Effector memory CD8-positive, alpha-beta T cell (primary cell): ENCODE measurements around the gene YTHDF1.

Experiments
- ATAC-seq: fragments of 150-1000 bp; cut with Tn5 transposase; replicated peaks from 2 replicates; pipeline ENCODE4 v1.10.0; 2021; ENCODE audit warnings: mild to moderate bottlenecking, moderate library complexity
- DNase-seq, 3 experiments: peaks; one replicate each; pipeline ENCODE4 v3.0.0; 2021
- H3K27ac Mint-ChIP-seq, 2 donors: one replicate each; pipeline ENCODE4 v1.8.0; 2022; ENCODE audit warnings: mild to moderate bottlenecking in 2 of 2, mixed read lengths in 2 of 2, moderate library complexity in 2 of 2
- H3K27me3 Mint-ChIP-seq, 2 donors: one replicate each; pipeline ENCODE4 v1.8.0; 2022; ENCODE audit warnings: mixed read lengths in 2 of 2
- H3K36me3 Mint-ChIP-seq: one replicate; pipeline ENCODE4 v1.8.0; 2022; ENCODE audit warnings: mild to moderate bottlenecking, moderate library complexity, mixed read lengths; ENCODE audit not compliant: insufficient read depth
- H3K4me1 Mint-ChIP-seq, 2 donors: one replicate each; pipeline ENCODE4 v1.8.0; 2022; ENCODE audit warnings: low read depth in 2 of 2, mixed read lengths in 2 of 2
- H3K4me3 Mint-ChIP-seq, 2 donors: one replicate each; pipeline ENCODE4 v1.8.0; 2022; ENCODE audit warnings: mild to moderate bottlenecking in 2 of 2, mixed read lengths in 2 of 2, moderate library complexity in 2 of 2
- H3K9me3 Mint-ChIP-seq, 2 donors: one replicate each; pipeline ENCODE4 v1.8.0; 2022; ENCODE audit warnings: mixed read lengths in 2 of 2

Gene YTHDF1

DNA sequence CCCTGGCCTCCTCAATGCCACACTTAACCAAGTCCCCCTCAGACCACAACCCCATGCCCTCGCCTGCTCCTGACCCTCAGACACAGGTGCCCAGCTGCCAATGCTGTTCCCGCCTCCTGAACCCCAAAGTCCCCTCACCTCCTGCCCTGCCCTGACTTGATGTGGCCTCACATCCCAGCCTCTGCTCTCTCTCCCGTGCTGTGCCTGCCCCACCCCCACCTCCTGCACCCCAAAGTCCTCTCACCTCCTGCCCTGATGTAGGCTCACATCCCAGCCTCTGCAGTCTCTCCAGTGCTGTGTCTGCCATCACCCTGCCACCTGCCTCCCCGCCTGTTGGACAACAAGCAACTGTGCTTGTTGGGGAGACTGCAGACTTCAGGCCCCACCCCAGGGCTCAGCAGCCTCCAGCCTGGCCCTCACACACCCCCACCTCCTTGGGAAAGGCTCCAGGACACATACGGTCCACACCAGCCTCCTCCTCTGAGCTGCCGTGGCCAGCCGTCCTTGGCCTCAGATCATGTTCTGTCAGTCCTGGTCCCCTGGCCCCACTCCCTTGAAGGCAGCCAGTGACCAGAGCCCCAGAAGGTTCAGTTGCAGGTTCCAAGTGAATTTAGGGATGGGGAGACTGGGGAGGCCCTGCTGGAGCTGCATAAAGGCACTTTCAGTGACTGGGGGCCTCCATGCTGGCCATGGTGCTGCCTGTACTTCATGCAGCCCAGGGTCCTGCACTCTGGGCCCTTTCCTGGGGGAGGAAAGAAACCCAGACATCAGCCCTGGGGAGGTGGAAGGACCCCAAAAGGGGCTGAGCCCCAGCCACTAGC is 28.4 kb downstream of the YTHDF1 start:
- no peak for ATAC-seq
- DNase-seq, result no peak
- Mint-ChIP-seq H3K9me3 (no peaks in the 10 kb centered on the region), H3K27me3 (peaks cover under 1 to 5% of the 10 kb centered on the region in 2 donors), H3K27ac (peak overlapping the region in 1 of 2 donors; percentile 6), H3K4me1 (no peaks in the 10 kb centered on the region), H3K36me3 (no peaks in the 10 kb centered on the region), H3K4me3 (no peak overlapping the region)

DNA sequence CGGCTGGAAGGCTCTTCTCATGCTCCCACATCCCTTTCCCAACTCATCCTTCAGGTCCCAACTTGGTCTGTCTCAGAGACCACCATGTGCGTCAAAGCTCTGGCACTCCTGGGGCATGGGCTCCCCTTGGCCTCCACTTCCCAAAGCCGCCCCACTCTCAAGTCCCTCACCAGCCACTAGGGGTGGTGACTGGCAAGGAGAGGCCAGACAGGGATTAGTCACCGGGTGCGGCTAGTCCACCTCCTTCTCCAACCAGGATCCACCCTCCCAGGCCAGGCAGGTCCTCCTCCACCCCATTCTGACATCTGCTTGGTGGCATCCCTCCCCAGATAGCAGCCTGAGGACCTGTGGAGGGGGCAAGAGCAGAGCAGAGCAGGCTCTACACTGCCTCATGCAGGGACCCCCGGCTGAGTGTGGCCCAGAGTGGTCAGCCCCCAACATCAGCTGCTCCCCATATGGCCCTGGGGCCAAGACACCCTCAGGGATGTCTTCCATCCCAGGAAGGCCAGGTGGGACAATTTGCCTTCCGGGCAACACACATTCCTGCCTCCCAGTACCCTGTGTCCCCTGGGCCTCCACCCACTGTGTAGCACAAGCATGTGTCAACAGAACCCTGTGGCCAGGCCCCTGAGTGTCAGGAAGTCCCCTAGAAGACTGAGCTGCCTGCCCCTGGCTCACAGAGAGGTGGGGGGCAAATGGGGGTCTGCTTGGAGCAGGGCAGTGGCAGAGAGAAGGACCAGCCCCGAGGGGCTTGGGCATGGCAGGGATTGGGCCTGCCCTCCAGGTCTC is 29.2 kb downstream of the YTHDF1 start:
- no peaks in the 10 kb centered on the region for H3K9me3 Mint-ChIP-seq
- ATAC-seq, result no peak
- peaks cover 8 to 14% of the 10 kb centered on the region in 2 donors for H3K27me3 Mint-ChIP-seq
- no peak for DNase-seq
- no peaks in the 10 kb centered on the region for H3K4me1 Mint-ChIP-seq
- H3K27ac Mint-ChIP-seq, result no peak overlapping the region
- H3K4me3 Mint-ChIP-seq, result no peak overlapping the region
- H3K36me3 Mint-ChIP-seq, result no peaks in the 10 kb centered on the region

DNA sequence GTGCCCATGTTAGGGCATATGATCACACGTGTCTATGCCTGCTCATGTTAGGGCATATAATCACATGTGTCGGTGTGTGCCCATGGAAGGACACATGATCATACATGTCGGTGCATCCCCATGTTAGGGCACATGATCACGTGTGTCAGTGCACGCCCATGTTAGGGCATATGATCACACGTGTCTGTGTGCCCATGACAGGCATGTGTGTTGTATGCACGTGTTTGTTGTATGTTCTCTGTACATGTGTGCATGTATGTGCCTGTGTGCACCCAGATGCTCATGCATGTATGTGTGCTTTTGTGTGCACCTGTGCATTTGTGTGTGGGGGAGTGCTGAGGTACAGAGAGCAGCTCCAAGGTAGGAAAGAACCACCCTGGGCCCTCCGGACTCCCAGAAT is 29.8 kb downstream of the YTHDF1 start:
- Mint-ChIP-seq H3K4me3 (no peak overlapping the region), H3K27ac (no peak overlapping the region), H3K27me3 (peaks cover 11 to 20% of the 10 kb centered on the region in 2 donors)

DNA sequence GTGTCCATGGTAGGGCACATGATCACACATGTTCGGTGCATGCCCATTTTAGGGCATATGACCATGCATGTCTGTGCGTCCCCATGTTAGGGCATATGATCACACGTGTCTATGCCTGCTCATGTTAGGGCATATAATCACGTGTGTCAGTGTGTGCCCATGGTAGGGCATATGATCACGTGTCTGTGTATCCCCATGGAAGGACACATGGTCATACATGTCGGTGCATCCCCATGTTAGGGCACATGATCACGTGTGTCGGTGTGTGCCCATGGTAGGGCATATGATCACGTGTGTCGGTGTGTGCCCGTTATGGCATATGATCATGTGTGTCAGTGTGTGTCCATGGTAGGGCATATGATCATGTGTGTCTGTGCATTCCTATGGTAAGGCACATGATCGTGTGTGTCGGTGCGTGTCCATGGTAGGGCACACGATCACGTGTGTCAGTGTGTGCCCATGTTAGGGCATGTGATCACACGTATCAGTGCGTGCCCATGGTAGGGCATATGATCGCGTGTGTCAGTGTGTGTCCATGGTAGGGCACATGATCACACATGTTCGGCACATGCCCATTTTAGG is 30.6 kb downstream of the YTHDF1 start:
- no peak overlapping the region for H3K27ac Mint-ChIP-seq
- no peak overlapping the region for H3K4me3 Mint-ChIP-seq
- no peak for DNase-seq
- peaks cover 18 to 28% of the 10 kb centered on the region in 2 donors for H3K27me3 Mint-ChIP-seq
- peaks cover 0 to 2% of the 10 kb centered on the region in 2 donors for H3K4me1 Mint-ChIP-seq
- H3K9me3 Mint-ChIP-seq, result no peaks in the 10 kb centered on the region
- no peaks in the 10 kb centered on the region for H3K36me3 Mint-ChIP-seq
- ATAC-seq, result no peak

More for the DNA sequence above, 29.8 kb downstream of the YTHDF1 start:
- ATAC-seq (no peak), DNase-seq (no peak)
- H3K4me1 Mint-ChIP-seq, result no peaks in the 10 kb centered on the region
- no peaks in the 10 kb centered on the region for H3K36me3 Mint-ChIP-seq
- no peaks in the 10 kb centered on the region for H3K9me3 Mint-ChIP-seq

DNA sequence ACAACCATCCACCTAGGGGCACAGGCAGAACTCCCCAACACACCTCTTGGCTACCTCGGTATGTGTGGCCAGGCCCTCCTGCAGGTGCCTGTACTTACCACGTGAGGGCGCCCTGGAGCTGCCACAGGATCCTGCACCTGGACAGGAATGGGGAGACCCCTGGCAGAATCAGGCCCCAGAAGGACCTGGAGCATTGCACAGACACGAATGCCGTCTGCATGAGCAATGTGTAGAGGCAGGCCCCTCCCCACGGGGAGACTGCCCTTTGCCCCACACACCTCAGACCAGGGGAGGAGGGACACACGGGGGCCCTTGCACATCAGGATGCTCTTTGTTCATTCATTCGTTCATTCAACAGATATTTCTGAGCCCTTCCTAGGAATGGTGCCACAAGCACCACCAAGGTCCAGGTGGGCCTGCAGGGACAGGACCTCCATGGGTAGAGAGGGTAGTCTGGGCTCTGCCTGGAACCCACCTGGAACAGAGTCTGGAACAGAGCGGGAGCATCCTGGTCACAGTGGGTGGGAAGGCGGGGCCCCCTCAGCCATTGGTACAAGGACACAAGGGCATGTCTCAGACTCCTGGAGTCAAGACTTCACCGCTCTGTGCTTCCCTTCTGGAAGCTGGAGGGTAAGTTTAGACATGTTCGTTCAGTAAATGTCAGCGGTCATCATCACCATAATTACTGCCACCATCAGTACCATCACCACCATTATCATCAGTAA is 32.3 kb downstream of the YTHDF1 start:
- H3K4me3 Mint-ChIP-seq, result no peak overlapping the region
- no peak overlapping the region for H3K27ac Mint-ChIP-seq
- peaks cover 18 to 39% of the 10 kb centered on the region in 2 donors for H3K27me3 Mint-ChIP-seq
- H3K36me3 Mint-ChIP-seq, result peaks cover 5% of the 10 kb centered on the region
- no peaks in the 10 kb centered on the region for H3K9me3 Mint-ChIP-seq
- peak; percentile 23 to 50 (median 49) for DNase-seq
- peak; percentile 36 for ATAC-seq
- H3K4me1 Mint-ChIP-seq, result peaks cover 0 to 8% of the 10 kb centered on the region in 2 donors

DNA sequence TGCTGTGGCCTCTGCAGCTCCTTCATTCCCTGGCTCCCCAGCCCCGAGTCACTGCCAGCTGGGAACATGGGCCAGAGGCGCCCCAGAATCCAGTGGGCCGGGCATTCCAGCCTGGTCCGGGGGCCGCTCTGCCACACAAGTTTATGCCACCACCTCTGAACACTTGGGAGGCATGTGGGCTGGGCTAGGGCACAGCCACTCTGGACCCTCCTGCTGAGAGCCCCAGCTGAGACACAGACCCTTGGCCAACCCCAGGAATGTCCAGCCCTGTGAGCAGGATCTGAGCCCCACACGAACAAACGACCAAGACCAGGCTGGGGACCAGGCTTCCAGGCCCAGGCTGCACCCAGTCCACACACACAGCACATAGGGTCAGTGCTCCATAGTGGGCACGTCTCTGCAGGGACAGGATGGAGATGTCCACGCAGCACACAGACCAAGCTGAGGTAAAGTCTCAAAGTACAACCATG is 33.0 kb downstream of the YTHDF1 start:
- H3K36me3 Mint-ChIP-seq, result peaks cover 5% of the 10 kb centered on the region
- peaks cover 0 to 8% of the 10 kb centered on the region in 2 donors for H3K4me1 Mint-ChIP-seq

DNA sequence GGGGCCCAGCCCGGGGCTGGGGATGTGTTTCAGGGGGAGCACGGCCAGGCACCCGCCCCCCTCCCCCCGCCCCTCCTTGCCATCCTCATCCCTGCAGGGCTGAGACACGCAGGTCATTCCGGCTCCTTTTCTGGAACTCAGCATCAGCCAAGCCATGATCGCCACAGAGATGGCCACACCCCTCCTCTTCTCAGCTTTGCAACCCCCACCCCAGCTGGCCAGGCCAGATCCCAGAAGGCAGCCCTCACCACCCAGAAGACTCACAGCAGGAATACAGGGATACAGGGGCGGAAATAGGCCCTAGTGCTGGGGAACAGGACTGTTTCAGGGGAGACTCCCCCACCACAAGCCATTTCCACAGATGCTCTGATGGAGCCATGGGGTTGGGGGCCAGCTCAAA is 33.5 kb downstream of the YTHDF1 start:
- H3K36me3 Mint-ChIP-seq, result peaks cover 5% of the 10 kb centered on the region
- H3K27me3 Mint-ChIP-seq, result peaks cover 18 to 46% of the 10 kb centered on the region in 2 donors
- H3K27ac Mint-ChIP-seq, result no peak overlapping the region
- ATAC-seq (no peak), DNase-seq (no peak)
- no peaks in the 10 kb centered on the region for H3K9me3 Mint-ChIP-seq
- H3K4me3 Mint-ChIP-seq, result no peak overlapping the region
- peaks cover 0 to 9% of the 10 kb centered on the region in 2 donors for H3K4me1 Mint-ChIP-seq

More for the DNA sequence above, 33.0 kb downstream of the YTHDF1 start:
- Mint-ChIP-seq H3K27ac (no peak overlapping the region), H3K27me3 (peaks cover 18 to 40% of the 10 kb centered on the region in 2 donors), H3K4me3 (no peak overlapping the region), H3K9me3 (no peaks in the 10 kb centered on the region)
- ATAC-seq, result no peak
- DNase-seq, result no peak

DNA sequence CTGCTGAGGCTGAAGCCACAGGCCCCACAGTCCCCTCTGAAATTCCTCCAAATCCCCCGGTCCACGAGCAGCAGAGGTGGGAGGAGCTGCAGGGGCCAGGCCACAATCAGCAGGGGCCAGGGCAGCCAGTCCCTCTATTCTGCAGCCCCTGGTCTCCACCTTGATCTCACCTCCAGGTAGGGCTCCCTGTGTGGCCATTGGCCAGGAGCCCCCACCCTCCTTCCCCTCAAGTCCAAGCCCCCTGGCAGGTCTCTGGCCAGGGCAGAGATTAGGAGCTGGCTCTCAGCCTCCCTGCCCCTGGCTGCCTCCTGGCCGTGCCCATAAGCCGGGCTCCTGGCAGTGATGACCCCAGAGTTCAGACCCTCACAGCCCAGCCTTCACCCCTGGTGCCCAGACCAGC is 34.7 kb downstream of the YTHDF1 start:
- Mint-ChIP-seq H3K4me3 (peak overlapping the region in 1 of 2 donors; percentile 45), H3K4me1 (peaks cover 2 to 11% of the 10 kb centered on the region in 2 donors), H3K27ac (no peak overlapping the region), H3K27me3 (peaks cover 28 to 58% of the 10 kb centered on the region in 2 donors), H3K9me3 (no peaks in the 10 kb centered on the region), H3K36me3 (peaks cover 15% of the 10 kb centered on the region)
- ATAC-seq, result no peak
- DNase-seq, result no peak

DNA sequence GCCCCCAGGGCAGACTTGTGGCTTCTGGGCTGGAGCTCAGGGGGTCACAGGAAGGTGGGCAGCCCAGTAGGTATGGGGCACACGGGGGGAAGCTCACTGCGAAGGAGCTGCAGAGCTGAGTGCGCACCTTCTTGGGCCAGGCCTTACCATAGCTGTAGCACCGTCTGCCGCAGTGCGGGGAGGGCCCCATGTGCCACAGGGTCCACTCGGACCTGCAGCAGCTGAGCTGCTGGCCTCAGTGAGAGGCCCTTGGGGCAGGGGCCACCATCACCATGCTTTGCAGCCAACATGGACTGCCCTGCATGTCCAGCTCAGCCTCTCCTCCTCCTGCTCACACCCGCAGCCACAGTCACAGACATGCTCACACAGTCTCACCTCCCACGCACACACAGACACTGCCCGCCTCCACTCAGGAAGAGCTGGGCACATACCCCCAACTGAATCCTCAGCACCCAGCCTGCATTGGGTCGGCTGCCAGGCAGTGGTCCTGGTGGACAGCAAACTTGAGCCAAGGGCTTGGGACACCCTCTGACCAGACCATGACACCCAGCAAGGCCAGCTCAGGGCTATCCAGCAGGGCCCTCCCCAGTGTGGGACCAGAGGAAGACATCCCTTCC is 35.3 kb downstream of the YTHDF1 start:
- Mint-ChIP-seq H3K4me3 (peak overlapping the region in 1 of 2 donors; percentile 76), H3K27me3 (peaks cover 32 to 64% of the 10 kb centered on the region in 2 donors), H3K4me1 (peaks cover 4 to 15% of the 10 kb centered on the region in 2 donors), H3K36me3 (peaks cover 17% of the 10 kb centered on the region), H3K9me3 (no peaks in the 10 kb centered on the region), H3K27ac (no peak overlapping the region)
- ATAC-seq (no peak), DNase-seq (no peak)

DNA sequence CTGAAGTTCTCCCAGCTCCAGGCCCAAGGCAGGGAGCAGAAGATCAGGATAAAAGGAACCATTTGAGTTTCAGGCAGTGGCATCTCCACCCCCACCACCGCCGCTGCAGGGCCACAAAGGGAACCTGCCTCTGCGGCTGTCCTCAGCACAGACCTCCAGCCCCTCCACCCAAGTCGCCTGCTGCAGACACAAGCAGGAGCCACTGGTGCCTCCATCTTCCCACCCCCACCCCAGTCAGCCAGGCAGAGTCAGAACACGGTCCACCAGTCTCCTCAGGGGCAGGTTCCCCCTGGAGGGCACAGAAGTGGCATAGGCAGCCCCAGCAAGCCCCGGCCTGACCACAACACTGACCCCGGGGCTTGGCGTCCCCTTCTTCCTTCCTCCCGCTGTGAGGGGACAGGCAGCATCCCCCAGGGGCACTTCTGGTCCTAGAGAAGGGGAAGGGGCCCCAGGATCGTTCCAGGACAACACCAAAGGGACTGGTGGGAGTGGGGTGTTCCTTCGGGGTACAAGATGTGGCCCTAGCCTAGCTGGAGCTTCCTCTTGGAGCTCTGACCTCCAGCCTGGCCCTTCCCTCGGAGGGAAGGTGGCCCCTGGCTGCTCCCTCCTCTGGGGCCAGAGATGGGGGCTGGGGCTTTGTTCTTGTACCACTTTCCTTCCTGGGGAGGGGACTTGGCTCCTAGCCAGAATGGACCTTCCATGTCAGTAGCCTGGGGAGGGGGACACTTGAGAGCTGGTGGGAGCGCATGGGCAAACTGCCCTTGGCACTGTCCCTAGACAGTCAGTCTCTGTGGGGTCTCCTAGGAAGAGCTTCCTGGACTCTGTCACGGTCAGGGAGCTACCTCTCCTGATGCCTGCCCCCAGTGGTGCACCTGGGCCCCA is 36.0 kb downstream of the YTHDF1 start:
- Mint-ChIP-seq H3K36me3 (peaks cover 21% of the 10 kb centered on the region), H3K4me1 (peaks cover 4 to 15% of the 10 kb centered on the region in 2 donors), H3K4me3 (peak overlapping the region; percentile 69 to 76), H3K27ac (peak overlapping the region in 1 of 2 donors; percentile 44), H3K9me3 (no peaks in the 10 kb centered on the region), H3K27me3 (peaks cover 32 to 71% of the 10 kb centered on the region in 2 donors)
- ATAC-seq (no peak), DNase-seq (no peak)

DNA sequence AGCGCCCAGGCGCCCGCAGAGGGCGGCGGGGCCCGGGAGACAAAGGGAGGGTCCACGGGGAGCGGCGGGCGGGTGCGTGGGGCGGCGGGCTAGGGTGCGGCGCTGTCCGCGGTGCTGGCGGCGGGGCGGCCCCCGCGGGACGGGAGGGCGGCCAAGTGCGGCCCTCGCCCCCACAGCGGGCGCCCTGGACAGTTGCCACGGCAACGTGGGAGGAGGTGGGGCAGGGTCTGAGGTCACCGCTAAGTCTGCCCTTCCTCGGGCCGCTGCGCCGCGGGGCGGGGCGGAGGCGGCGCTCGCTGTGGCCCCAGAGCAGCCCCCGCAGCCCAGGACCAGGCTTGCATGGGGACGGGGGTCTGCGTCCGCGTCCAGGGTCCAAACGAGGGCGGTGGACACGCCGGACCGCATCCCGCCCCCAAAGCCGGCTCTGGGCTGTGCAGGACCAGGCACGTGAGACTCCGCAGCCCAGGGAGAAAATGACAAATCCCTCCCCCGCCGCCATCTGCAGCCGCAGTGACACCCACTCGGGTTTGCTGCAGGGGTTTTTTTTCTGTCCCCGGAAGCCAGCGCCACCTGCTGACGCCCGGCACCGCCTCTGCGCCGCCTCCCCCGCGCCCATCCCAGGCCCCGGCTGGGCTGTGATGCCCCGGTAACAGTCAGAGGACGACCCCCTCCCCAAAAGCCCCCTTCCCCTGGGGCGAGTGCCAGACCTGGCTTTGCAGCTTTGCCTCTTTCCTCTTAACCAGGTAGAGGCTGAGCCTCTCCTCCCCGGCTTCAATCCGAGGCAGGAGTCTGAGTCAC is 36.8 kb downstream of the YTHDF1 start:
- Mint-ChIP-seq H3K9me3 (no peaks in the 10 kb centered on the region), H3K27me3 (peaks cover 40 to 79% of the 10 kb centered on the region in 2 donors), H3K36me3 (peaks cover 21% of the 10 kb centered on the region), H3K27ac (no peak overlapping the region), H3K4me1 (peaks cover 4 to 17% of the 10 kb centered on the region in 2 donors), H3K4me3 (peak overlapping the region; percentile 69 to 76)
- peak; percentile 84 for ATAC-seq
- DNase-seq, result peak; percentile 65 to 73 (median 66)
